ENCODE measurements around the gene ELAVL4.
"Not testable (repeated sequence)": the region's sequence is repeated elsewhere in the genome, so short reads cannot be mapped to it uniquely, and the experiment has no call there.

ELAVL4 gene

GRCh38 chr1:50126927-50127715, 18.4 kb downstream of the ELAVL4 start:
- no peak for DNase-seq

- DNase-seq = no peak
Measured at GRCh38 chr1:50129201-50129600, 20.5 kb downstream of the ELAVL4 start.

- DNase-seq = no peak
Measured at GRCh38 chr1:50132347-50132894, 23.7 kb downstream of the ELAVL4 start.

GRCh38 chr1:50135716-50136115, 27.0 kb downstream of the ELAVL4 start:
- no peak for DNase-seq

- DNase-seq = no peak
Measured at GRCh38 chr1:50139339-50140181, 30.8 kb downstream of the ELAVL4 start.

- DNase-seq = no peak
Measured at GRCh38 chr1:50140182-50140447, 31.4 kb downstream of the ELAVL4 start.

GRCh38 chr1:50147191-50147850, 38.6 kb downstream of the ELAVL4 start:
- no peak for DNase-seq

GRCh38 chr1:50148142-50148923, 39.6 kb downstream of the ELAVL4 start:
- DNase-seq = no peak

- DNase-seq = no peak
Measured at GRCh38 chr1:50152236-50152635, 43.5 kb downstream of the ELAVL4 start.

- DNase-seq = no peak
Measured at GRCh38 chr1:50155541-50155940, 46.8 kb downstream of the ELAVL4 start.

- no peak for DNase-seq
Measured at GRCh38 chr1:50156241-50157010, 47.7 kb downstream of the ELAVL4 start.

- DNase-seq = no peak
Measured at GRCh38 chr1:50157306-50157941, 48.7 kb downstream of the ELAVL4 start.

GRCh38 chr1:50158421-50158820, 49.7 kb downstream of the ELAVL4 start:
- DNase-seq = no peak

- no peak for DNase-seq
Measured at GRCh38 chr1:50163680-50164079, 55.0 kb downstream of the ELAVL4 start.

- not testable (repeated sequence) for DNase-seq
Measured at GRCh38 chr1:50166351-50166750, 57.6 kb downstream of the ELAVL4 start.

- DNase-seq = no peak
Measured at GRCh38 chr1:50172299-50172698, 63.6 kb downstream of the ELAVL4 start.

GRCh38 chr1:50174101-50174500, 65.4 kb downstream of the ELAVL4 start:
- no peak for DNase-seq

- DNase-seq = no peak
Measured at GRCh38 chr1:50175719-50176639, 67.3 kb downstream of the ELAVL4 start.

GRCh38 chr1:50177994-50178393, 69.3 kb downstream of the ELAVL4 start:
- DNase-seq = no peak

- no peak for DNase-seq
Measured at GRCh38 chr1:50179639-50180038, 70.9 kb downstream of the ELAVL4 start.
